HCT116 (cell line): Measurements from ENCODE around the gene WBP1. TPM values are rescaled to one million over a fixed set of nuclear protein-coding genes. Genes with fewer than 3 reads are reported as not detected.

Experiments used
- ATAC-seq: fragments of 200-7000 bp; cut with Tn5 transposase; 2 replicates; pipeline ENCODE4 v1.9.1; 2020; ENCODE audit warnings: mild to moderate bottlenecking, moderate library complexity
- BruUV-seq: library from RNA; stranded (reverse); fragments of 400-500 nt; replicated peaks from 2 replicates; lab custom pipeline; 2021; lab: Mats Ljungman, UMichigan
- CTCF ChIA-PET: fragments of 300-600 bp; sonication (Branson Sonifier 250); formaldehyde crosslinking; loops from one replicate; lab custom pipeline; 2021; ENCODE audit warnings: antibody characterized with exemption; lab: Charles Lee
- POLR2A ChIA-PET: fragments of 300-600, 350-600 bp; sonication (Branson Sonifier 250); formaldehyde crosslinking; loops from one replicate; lab custom pipeline; 2021; ENCODE audit warnings: antibody characterized with exemption; lab: Charles Lee
- RAD21 ChIA-PET, 2 experiments: fragments of 300-600 bp; sonication (Branson Sonifier 250); formaldehyde crosslinking; loops; one replicate each; lab custom pipeline; 2023; ENCODE audit warnings: low total read pairs in 2 of 2; ENCODE audit not compliant: uncharacterized antibody in 2 of 2, unreplicated experiment in 2 of 2, low non-redundant PET in 1 of 2; lab: Charles Lee
- DNase-seq: peaks from one replicate; pipeline ENCODE4 v3.0.0-alpha.2; 2010; ENCODE audit warnings: low read depth, low spot score
- H2AFZ ChIP-seq: fragments of 200-600 bp; shearing (Covaris generic), sonication (generic); 2 replicates; pipeline ENCODE4 v1.6.1; 2017; ENCODE audit warnings: low read depth, mixed run types, mixed read lengths, antibody characterized with exemption, low read length; ENCODE audit not compliant: poor library complexity, severe bottlenecking
- H3K27ac ChIP-seq: 2 replicates; pipeline ENCODE4 v1.5.1; 2012; ENCODE audit warnings: low read depth, low read length
- H3K27me3 ChIP-seq: fragments of 200-600 bp; sonication (generic); 2 replicates; pipeline ENCODE4 v1.6.1; 2016; ENCODE audit warnings: mixed run types, low read length, mixed read lengths; ENCODE audit not compliant: insufficient read depth
- H3K36me3 ChIP-seq, 2 experiments: fragments of 200-500 bp in 1 of 2; fragments of 200-600 bp in 1 of 2; sonication (Bioruptor generic) in 1 of 2; sonication (generic) in 1 of 2; 2 replicates each; pipeline versions ENCODE4 v1.5.1 to v1.6.1; 2014 to 2016; ENCODE audit warnings: low read length in 2 of 2, inconsistent platforms in 1 of 2, mixed read lengths in 1 of 2, mixed run types in 1 of 2; ENCODE audit not compliant: insufficient read depth in 2 of 2, control insufficient read depth in 1 of 2
- H3K4me1 ChIP-seq, 2 experiments: fragments of 200-600 bp in 1 of 2; sonication (generic) in 1 of 2; 2 replicates each; pipeline versions ENCODE4 v1.5.1 to v1.6.1; 2012 to 2017; ENCODE audit warnings: low read length in 2 of 2, inconsistent platforms in 1 of 2, mild to moderate bottlenecking in 1 of 2, mixed read lengths in 1 of 2, mixed run types in 1 of 2, moderate library complexity in 1 of 2; ENCODE audit not compliant: insufficient read depth in 2 of 2, control insufficient read depth in 1 of 2
- H3K4me2 ChIP-seq: fragments of 200-600 bp; sonication (generic); 2 replicates; pipeline ENCODE4 v1.6.1; 2017; ENCODE audit warnings: mixed run types, low read length, mixed read lengths
- H3K4me3 ChIP-seq, 2 experiments: fragments of 200-600 bp in 1 of 2; sonication (generic) in 1 of 2; replicated peaks in 1 of 2; 2 replicates each; pipeline ENCODE4 v1.5.1; 2011 to 2016; ENCODE audit warnings: low read length in 2 of 2, control low read depth in 1 of 2, low read depth in 1 of 2, mild to moderate bottlenecking in 1 of 2, mixed read lengths in 1 of 2, mixed run types in 1 of 2
- H3K79me2 ChIP-seq: fragments of 200-600 bp; sonication (generic); 2 replicates; pipeline ENCODE4 v1.6.1; 2017; ENCODE audit warnings: mild to moderate bottlenecking, mixed run types, low read length, moderate library complexity, mixed read lengths; ENCODE audit not compliant: insufficient read depth
- H3K9ac ChIP-seq: fragments of 200-600 bp; sonication (generic); 2 replicates; pipeline ENCODE4 v1.6.1; 2016; ENCODE audit warnings: low read length, mixed read lengths
- H3K9me2 ChIP-seq: fragments of 200-600 bp; sonication (generic), shearing (Covaris generic); 2 replicates; pipeline ENCODE4 v1.6.1; 2017; ENCODE audit warnings: mixed run types, mild to moderate bottlenecking, moderate library complexity; ENCODE audit not compliant: insufficient read depth
- H3K9me3 ChIP-seq, 2 experiments: fragments of 200-500 bp in 1 of 2; fragments of 200-600 bp in 1 of 2; sonication (Bioruptor generic) in 1 of 2; sonication (generic) in 1 of 2; 2 replicates each; pipeline ENCODE4 v1.6.1; 2014 to 2017; ENCODE audit warnings: low read length in 2 of 2, mixed read lengths in 2 of 2, inconsistent platforms in 1 of 2, low read depth in 1 of 2, mild to moderate bottlenecking in 1 of 2, mixed run types in 1 of 2, moderate library complexity in 1 of 2; ENCODE audit not compliant: control insufficient read depth in 1 of 2, insufficient read depth in 1 of 2
- H4K20me1 ChIP-seq: fragments of 200-600 bp; sonication (generic), shearing (Covaris generic); 2 replicates; pipeline ENCODE4 v1.6.1; 2017; ENCODE audit warnings: mixed run types, mild to moderate bottlenecking, moderate library complexity; ENCODE audit not compliant: insufficient read depth
- CBX3 ChIP-seq: IDR thresholded peaks from 2 replicates; pipeline ENCODE4 v1.6.1; 2012; ENCODE audit warnings: low read depth
- CEBPB ChIP-seq: IDR thresholded peaks from 2 replicates; pipeline ENCODE4 v1.6.1; 2012; ENCODE audit warnings: low read depth
- EGR1 ChIP-seq: IDR thresholded peaks from 2 replicates; pipeline ENCODE4 v1.6.1; 2012; ENCODE audit warnings: low read depth
- ELF1 ChIP-seq: IDR thresholded peaks from 2 replicates; pipeline ENCODE4 v1.6.1; 2012; ENCODE audit warnings: low read depth, borderline replicate concordance
- EZH2 ChIP-seq: fragments of 200-600 bp; sonication (generic); IDR thresholded peaks from 2 replicates; pipeline ENCODE4 v1.6.1; 2017; ENCODE audit warnings: antibody characterized with exemption, mixed run types
- FOSL1 ChIP-seq: IDR thresholded peaks from 2 replicates; pipeline ENCODE4 v1.6.1; 2012; ENCODE audit warnings: low read depth
- POLR2A ChIP-seq: IDR thresholded peaks from 2 replicates; pipeline ENCODE4 v1.7.0; 2011; ENCODE audit warnings: borderline replicate concordance; ENCODE audit not compliant: insufficient read depth, insufficient read length; ENCODE audit errors: extremely low read depth
- RAD21 ChIP-seq: IDR thresholded peaks from 2 replicates; pipeline ENCODE4 v1.6.1; 2012; ENCODE audit warnings: low read depth, mild to moderate bottlenecking
- SP1 ChIP-seq: IDR thresholded peaks from 2 replicates; pipeline ENCODE4 v1.6.1; 2012; ENCODE audit warnings: low read depth
- ZFX ChIP-seq: fragments of 450-650 bp; IDR thresholded peaks from 2 replicates; pipeline ENCODE4 v1.6.1; 2017
- intact Hi-C: fragments of 100-400 bp; cut with micrococcal nuclease; formaldehyde crosslinking; loops from 2 replicates; pipeline ENCODE4 v1.10.0; 2022
- total RNA-seq: library from RNA; stranded (reverse); gene quantifications from one replicate; pipeline ENCODE4 v1.2.1, GENCODE V29; 2021; ENCODE audit not compliant: unreplicated experiment
- TF ChIP-seq, protein P1 (sequence below): IDR thresholded peaks from 2 replicates; pipeline ENCODE4 v1.6.1; 2011; ENCODE audit warnings: mild to moderate bottlenecking, low read length, moderate library complexity; ENCODE audit not compliant: insufficient replicate concordance; ENCODE audit errors: extremely low read depth
- TF ChIP-seq, protein P2 (sequence below): IDR thresholded peaks from 2 replicates; pipeline ENCODE4 v1.6.1; 2012

The WBP1 gene
- total RNA-seq, 1 experiment from 2014 or later, result 64.7 TPM

DNA sequence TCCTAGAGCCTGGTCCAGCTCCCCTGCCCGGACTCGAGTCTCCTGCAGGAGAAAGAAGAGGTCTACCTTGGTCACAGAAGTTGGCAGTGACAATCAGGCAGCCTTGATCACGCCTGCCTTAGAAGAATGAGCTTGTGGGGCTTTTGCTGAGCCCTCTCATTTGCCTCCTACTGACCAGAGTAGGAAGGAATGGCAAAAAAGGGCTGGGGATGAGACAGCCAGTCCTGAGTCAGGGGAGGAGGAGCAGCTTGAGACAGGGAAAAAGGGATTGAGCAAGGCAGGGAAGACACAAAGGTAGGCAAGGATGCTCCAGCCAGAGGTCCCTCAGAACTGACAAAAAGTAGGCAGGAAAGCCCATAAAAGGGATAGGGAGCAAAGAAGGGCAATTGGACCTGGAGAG is 30.7 kb upstream of the WBP1 start:
- POLR2A ChIA-PET, result interaction anchor here (1.6 kb wide), 1 partner anchor 13 kb away, joined by 3 read pairs; no protein-coding TSS in a partner anchor

More for the DNA sequence above, 30.7 kb upstream of the WBP1 start:
- no peaks in the 10 kb centered on the region for H4K20me1 ChIP-seq
- no peaks in the 10 kb centered on the region for H3K9me2 ChIP-seq
- no TSS peak for BruUV-seq
- no peak overlapping the region for H3K4me3 ChIP-seq
- no peak overlapping the region for H3K4me2 ChIP-seq
- H3K27ac ChIP-seq, result no peak overlapping the region
- intact Hi-C loops, result no loop called here
- ChIA-PET RAD21 (no interaction called here), CTCF (no interaction called here)
- H3K27me3 ChIP-seq, result no peaks in the 10 kb centered on the region
- no peak overlapping the region for H3K9ac ChIP-seq
- no peak for DNase-seq
- TF ChIP-seq, protein P1, sequence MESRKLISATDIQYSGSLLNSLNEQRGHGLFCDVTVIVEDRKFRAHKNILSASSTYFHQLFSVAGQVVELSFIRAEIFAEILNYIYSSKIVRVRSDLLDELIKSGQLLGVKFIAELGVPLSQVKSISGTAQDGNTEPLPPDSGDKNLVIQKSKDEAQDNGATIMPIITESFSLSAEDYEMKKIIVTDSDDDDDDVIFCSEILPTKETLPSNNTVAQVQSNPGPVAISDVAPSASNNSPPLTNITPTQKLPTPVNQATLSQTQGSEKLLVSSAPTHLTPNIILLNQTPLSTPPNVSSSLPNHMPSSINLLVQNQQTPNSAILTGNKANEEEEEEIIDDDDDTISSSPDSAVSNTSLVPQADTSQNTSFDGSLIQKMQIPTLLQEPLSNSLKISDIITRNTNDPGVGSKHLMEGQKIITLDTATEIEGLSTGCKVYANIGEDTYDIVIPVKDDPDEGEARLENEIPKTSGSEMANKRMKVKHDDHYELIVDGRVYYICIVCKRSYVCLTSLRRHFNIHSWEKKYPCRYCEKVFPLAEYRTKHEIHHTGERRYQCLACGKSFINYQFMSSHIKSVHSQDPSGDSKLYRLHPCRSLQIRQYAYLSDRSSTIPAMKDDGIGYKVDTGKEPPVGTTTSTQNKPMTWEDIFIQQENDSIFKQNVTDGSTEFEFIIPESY, result no peak
- TF ChIP-seq SP1 (no peak), EZH2 (no peak), CEBPB (no peak), ELF1 (no peak), CBX3 (no peak), POLR2A (no peak), EGR1 (no peak), FOSL1 (no peak), RAD21 (no peak), ZFX (no peak)
- TF ChIP-seq, protein P2, sequence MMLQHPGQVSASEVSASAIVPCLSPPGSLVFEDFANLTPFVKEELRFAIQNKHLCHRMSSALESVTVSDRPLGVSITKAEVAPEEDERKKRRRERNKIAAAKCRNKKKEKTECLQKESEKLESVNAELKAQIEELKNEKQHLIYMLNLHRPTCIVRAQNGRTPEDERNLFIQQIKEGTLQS, result no peak
- H3K79me2 ChIP-seq, result peaks cover 13% of the 10 kb centered on the region
- H3K36me3 ChIP-seq, result peaks cover 43 to 59% of the 10 kb centered on the region in 2 experiments
- H3K9me3 ChIP-seq, result no peaks in the 10 kb centered on the region
- H3K4me1 ChIP-seq, result peaks cover 0 to 15% of the 10 kb centered on the region in 2 experiments; a peak in 2 of 4 replicates
- H2AFZ ChIP-seq, result no peak overlapping the region
- ATAC-seq, result no peak
